ENCODE results near the gene IL31RA.

The IL31RA gene

DNA sequence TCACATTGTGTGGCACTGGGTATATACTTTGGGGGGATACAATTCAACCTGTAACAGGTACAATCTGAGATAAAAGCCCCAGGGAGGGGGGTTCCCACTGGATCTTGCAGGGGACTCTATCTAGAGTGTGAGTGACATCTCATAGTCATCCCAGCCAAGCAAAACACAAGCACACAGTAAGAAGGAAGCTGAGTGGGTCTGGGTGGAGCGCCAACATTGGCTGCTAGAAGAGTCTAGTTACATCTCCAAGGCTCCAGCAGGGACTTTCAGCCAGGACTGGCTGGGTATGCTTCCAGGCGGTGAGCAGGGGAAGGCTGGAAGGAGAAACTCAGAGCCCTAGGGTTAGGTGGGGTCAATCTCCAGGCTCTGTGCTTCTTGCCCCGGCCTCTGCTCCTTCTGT, 53.0 kb downstream of the IL31RA start:
- no peak for DNase-seq

DNA sequence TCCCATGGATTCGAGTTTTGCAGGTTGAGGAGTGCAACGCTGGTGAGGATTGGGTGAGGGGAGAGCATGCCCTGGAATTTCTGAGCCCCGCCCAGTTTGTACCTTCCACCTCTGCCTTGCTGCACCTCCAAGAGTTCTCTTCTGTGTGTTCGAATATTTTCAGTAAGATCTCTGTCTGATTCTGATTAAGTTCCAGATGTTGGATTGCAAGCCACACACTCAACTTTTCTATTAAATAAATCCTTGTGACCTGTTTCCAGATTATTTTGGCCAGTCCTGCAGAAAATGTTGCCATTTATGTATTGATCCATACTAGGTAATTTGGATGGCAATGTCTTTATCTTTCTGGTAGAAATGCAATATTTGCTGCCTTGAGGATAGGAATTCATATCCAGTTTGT, 54.1 kb downstream of the IL31RA start:
- DNase-seq = no peak

DNA sequence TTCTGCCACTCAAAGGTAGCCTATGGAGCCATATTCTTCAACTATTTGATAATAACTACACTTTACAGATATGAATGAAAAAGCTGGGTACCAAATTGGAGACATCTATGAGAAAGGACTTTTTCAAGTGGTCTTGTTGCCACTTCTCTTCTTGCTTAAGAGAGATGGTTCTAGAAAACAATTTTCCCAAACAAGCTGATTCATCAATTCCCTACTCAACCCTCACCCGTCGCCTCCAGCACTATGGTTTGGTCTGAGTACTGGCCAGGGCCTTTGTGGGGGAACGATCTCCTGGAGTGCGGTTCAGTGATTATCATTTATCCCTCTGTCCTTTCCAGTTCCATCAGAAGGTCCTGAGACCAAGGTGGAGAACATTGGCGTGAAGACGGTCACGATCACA, 56.8 kb downstream of the IL31RA start:
- DNase-seq = no peak

DNA sequence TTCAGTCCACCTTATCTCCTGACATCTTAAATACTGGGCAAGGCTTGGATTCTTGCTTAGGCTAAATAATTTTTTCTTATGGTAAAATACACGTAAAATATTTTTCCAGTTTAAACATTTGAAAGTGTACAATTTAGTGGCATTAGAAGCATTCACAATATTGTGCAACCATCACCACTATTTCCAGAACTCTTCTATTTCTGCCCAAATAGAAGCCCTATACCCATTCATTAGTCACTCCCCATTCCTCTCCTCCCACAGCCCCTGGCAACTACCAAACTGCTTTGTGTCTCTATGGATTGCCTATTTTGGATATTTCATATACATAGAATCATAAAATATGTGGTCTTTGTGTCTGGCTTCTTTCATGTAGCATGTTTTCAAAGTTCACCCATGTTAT, 57.6 kb downstream of the IL31RA start:
- DNase-seq = no peak

DNA sequence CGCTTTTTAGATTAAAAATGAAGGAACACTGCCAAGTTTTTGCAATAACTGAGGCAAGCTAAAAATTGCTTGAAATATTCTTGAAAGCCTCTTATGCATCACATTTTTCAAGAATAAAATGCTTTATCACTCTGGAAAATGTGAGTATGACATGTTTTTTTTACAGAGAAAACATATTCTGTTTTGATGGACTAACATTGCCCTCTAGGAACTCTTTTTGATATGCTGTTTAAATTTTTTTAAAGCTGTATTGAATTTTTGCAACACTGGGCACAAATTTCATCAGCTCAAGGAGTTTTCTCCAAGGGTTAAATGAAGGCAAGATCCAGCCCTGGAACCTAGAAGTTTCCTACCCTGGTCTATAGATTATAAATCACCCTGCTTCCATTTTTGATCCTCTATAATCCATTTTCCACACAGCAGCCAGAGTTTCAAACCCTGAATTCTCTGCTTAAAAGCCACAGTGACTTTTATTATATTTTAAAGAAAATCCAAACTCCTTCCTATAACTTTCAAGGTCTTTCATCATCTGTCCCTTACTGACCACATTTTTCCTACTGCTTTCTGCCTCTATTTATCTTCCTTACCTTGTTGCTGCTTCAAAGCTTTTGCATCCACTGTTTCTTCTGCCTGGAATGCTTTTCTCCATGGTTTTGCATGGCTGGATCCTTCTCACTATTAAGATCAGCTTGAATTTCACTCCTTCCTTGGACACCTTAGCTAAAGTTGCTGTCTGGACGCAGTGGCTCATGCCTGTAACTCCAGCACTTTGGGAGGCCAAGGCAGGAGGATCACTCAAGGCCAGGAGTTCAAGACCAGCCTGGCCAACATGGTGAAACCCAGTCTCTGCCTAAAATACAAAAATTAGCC, 60.9 kb downstream of the IL31RA start:
- no peak for DNase-seq

DNA sequence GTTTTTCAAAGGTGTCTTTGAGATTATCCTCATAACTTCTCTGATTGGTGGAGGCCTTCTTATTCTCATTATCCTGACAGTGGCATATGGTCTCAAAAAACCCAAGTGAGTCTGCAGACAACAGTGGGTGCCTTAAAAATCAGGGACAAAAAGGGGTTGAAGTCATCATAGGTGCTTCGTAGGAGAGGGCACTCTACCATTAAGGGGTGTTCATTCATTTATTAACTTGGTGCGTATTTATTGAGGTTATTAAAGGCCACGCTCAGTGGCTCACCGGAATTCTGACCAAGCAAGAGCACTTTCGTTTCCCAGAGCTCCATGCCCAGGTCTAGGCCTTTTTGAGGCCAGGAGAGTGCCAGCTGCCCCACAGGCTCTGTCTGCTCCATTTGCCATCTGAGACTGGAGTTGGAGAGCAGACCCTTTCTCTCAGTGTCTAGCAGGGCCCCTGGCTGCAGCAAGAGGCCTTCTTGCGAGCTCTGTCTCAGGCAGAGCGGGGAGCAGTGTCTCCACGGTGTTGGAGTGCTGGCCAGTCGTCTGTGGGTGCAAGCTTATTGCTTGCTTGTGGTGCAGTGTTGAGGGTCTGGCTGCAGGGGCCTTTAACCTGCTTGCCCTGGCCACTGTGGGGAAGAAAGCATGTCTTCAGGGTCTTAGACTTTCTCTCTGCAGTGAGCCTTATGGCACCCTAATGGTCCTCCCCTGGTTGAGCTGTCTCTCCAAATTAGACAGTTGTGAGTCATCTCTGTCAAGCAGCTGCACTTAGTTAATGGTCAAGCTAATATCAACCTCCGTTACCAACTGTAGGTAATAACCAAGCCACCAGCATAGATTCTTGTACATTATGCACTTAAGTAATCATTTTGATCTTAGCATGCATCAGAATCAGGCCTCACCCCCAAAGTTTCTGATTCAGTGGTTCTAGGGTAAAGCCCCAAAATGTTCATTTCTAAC, 62.6 kb downstream of the IL31RA start:
- no peak for DNase-seq

DNA sequence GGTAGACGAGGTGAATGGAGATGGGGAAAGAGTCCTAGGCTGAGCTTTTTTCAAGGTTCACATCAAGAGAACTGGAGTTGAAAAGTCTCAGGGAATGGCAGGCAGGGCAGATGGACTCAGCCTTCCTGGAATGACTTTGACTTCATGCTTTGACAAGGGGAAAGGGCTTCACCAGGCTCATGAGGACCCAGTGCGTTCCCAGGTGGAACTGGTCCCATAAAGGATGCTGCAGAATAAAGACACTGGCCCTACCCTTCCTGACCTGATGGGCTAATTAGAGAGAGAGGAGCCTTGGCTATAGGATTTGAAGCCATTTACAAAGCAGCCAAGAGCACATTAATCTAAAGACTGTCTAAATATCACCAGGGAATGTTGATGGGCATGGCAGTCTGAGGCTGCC, 63.8 kb downstream of the IL31RA start:
- DNase-seq = no peak

DNA sequence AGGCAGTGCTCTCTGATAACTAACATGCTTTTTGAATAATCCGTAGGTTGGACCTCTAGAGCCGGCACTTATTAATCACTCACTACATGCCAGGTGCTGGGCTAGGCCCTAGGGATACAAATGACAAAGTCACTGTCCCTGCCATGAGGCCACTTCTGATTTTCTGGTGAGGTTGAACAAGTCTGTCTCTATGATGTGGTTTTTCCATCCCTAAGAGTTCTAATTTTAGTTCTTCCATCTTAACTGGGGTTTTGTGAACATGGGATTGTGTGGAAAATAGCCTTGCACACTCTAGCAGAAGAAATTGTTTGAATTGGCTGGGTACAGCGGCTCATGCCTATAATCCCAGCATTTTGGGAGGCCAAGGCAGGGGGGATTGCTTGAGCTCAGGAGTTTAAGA, 64.6 kb downstream of the IL31RA start:
- DNase-seq = no peak

DNA sequence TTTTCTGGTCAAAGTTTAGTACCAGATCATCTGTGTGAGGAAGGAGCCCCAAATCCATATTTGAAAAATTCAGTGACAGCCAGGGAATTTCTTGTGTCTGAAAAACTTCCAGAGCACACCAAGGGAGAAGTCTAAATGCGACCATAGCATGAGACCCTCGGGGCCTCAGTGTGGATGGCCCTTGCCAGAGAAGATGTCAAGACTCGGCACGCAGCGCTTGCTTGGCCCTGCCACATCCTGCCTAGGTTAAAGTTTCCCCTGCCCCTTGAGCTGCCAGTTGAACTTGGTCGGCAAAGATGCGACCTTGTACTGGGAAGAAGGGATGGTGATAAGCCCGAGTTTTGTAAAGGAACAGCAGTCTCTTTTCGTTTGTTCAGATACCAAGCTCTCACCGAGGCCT, 65.8 kb downstream of the IL31RA start:
- DNase-seq = no peak

DNA sequence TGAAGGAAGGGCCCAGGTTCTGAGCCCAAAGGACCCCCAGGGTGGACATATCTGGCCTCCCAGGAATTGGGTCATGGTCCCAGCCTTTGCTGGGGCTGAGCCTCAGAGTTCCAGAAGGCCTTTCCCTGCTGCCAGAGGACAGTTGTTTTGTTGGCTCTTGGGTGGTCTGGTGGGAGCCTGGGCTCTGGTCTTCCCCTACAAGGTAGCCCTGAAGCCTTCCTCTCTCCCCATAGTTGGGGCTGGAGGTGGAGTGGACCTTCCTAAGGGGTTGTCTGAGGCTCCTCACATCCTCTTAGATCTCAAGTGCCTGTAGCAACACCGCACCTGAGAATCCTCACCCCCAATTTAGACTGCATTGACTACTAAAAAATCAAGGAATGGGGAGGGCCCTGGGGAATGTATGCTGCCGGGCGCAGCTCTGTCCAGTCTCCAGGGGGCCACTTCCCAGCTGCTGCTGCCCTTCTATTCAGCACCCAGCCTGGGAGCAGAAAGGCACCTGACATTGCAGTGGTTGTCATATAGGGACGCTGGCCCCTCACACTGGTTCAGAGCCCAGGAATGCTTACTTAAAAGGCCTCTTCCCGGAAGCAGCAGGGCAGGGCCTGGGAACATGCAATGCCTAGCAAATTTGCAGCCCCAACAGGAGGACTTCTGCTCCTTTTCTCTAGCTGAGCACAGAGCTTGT, 66.4 kb downstream of the IL31RA start:
- DNase-seq = no peak

DNA sequence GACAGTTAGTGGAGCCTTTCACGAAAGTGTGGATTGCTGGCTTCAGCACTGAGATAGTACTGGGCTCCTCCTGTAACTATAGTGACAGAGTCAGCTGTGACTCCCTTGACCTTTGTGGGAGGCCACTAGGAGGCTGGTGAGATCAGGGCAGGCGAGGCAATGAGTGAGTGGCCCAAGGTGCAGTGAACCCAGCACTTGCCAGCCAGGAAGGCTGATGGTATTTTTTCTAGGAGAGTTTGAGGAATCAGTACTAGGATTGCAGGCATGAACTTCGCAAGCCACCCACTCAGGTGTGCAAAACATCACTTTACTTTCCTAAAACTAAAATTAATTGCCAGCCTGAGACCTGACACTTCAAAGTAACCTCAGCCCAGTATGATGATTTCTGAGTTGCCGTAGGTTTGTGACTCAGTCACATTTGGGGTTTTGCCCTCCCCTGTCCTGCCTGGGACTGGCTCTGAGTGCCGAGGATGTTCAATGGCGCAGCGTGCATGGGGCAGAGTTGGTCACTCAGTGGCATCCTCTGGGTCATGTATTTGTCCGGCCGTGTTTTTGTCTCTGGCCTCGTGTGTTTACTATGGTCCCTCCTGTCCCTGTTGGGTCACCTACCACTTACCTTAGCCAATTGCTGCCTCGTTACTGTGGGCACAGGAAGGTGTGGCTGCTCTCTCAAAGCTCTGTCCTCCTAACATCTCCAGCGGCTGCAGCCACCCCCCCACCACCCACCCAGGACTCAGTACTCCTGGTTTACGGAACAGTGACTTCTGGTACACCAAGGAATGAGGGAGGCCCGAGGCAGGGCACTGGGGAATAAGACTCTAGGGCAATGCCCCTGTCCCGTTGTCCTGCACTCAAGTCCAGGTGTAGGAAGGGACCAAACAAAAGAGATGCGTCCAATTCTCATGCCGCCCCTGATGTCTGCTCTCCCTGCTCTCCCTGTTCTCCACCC, 67.2 kb downstream of the IL31RA start:
- peak; percentile 35 for DNase-seq

DNA sequence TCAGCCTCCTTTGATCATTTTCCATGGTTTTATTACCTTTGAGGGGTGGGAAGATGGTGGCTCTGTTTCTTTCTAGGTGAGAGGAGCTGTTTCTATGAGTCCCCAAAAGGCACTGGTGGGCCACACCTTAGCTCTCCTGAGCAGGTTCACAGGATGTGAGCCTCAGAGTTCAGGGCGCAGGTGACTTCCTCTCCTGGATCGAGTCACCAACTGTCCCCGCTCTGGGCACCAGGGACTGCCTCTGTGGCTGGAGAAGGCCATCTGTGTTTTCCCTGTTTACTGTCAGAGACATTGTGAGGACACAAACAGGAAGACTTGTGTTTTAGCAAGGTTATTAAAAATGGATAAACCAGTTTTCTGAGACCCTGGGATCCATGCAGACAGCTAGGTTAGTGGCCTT, 68.5 kb downstream of the IL31RA start:
- DNase-seq = no peak

DNA sequence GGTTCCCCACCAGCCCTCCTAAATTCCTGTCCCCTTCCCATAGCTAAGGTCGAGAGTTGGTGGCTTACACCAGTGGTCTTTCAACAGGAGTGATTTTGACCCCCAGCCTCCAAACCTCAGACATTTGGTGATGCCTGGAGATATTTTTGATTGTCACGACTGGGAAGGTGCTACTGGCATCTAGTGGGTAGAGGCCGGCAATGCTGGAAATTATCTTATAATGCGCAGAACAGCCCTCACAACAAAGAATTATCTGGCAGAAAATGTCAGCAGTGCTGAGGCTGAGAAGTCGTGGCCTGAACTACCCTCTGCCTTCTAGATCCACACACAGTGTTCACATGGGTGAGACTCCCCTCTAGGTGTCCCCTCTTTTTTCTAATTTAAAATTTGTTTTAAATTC, 69.6 kb downstream of the IL31RA start:
- DNase-seq = no peak

DNA sequence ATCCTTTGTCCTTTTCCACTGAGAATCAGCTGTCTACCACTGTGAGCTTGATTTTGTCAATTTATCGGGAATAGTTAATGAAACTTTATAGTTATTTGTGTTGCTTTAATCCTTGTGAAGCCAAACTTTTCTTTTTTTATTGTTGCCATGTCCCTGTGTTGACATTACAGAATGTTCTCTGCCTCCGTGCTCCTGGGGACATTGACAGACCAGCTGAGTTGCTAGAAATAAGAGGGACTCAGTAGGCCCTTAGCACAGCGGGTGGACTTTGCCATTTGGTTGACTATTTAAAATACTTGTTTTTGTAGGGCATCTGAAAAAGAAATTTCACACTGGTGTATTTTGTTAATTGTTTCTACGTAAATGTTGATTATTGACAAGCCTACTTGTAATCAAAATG, 70.5 kb downstream of the IL31RA start:
- DNase-seq = no peak

DNA sequence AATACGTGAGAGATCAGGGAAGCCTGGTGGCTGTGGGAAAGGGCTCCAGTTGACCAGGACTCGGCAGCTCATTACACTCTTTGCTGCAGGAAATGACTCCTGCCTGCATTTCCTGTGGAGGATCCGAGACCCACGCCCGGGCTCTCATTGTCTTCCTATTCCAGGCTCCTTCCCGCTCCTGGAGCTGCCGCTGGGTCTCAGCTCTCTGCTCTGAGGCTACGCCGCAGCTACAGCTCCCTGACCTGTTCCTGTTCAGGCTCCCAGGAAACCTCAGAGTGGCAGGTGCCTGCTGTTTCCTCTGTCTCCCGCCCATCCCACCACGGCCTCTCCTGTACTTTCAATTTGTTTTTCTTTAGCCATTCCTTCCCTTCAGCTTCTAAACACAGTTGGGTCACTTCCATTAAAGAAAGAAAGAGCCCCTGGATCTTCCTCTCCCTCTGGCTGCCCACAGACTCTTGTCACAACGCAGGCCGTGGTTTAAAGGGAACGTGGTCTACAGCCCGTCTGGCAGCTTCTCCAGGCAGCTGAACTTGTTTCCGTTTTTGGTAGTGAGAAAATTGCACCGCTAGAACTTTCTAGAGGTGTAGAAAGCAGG, 72.1 kb downstream of the IL31RA start:
- DNase-seq = peak; percentile 63

DNA sequence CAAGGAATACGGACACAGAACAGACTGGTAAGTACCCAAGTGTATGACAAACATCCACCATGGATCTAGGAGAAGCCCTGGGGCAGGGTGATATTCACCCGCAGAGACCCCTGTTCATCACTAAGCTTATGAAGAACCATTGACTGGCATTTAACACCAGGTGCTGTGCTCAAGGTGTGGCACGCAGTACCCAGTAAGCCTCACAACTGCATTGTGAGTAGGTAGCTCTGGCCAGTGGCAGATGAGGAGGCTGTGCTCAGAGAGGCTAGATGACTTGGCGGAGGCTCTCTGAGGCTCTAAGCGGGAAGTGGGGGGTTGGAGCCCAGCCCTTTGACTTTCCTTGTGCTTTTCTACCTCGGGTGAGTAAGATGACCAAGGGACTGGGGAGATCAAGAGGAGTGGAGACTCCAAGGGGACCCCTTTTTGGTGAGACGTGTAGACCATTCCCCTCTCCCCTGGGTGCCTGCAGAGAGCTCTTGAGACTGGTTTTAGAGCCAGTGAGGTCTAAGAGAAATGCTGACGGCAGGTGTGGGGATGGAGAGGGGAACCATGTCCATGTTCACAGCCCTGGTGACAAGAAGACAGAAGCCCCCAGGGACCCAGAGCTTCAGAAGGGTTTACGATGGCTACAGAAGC, 72.8 kb downstream of the IL31RA start:
- no peak for DNase-seq

DNA sequence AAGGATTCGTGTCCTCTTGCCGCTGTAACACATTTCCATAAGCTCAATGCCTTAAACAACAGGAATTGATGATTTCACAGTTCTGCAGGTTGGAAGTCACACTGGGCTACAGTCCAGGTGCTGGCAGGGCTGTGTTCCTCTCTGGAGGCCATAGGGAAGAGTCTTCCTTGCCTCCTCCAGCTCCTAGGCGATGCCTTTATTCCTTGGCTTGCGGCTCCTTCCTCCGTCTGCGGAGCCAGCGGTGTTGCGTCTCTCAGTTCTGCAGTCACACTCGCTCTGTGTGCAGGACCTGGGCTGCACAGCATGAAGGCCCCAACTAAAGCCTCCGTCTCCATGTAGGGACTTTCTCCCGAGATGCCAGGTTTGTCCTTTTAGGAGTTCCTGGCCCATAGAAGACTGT, 73.6 kb downstream of the IL31RA start:
- DNase-seq = no peak

DNA sequence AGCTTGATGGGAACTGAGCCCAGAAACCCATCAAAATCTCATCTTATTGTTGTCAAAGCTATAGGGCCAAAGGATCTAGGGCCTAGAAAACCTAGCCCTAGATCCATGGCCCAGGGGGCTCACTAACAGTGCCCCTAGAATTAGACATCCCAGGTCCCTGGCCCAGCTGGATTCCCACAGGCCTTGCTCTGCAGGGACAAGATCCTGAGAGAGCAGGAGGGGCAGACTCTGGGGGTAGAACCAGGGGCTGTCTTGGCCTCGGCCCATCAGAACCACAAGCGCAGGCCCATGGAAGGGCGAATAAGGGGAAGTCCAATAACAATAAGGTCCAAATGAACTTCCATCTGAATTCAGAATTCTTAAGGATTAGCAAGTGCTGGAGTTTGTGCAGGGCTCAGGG, 74.0 kb downstream of the IL31RA start:
- no peak for DNase-seq

DNA sequence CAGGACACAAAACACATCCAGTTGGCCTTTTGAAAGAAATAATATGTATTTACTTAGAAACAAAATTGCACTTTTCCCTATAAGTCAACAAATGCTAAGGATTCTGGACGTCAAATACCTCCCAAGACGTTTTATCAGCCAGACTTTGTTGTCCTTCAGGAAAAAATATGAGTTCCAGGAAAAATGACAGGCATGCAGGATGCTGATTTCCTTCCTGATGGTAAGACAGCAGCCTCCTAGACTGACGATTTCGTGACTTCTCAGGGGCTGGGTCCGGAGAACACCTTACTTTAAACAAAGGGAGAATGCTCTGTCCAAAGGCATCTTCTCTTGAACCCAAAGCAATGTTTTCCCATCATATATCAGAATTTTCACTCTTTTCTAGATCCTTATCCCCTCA, 74.6 kb downstream of the IL31RA start:
- no peak for DNase-seq

DNA sequence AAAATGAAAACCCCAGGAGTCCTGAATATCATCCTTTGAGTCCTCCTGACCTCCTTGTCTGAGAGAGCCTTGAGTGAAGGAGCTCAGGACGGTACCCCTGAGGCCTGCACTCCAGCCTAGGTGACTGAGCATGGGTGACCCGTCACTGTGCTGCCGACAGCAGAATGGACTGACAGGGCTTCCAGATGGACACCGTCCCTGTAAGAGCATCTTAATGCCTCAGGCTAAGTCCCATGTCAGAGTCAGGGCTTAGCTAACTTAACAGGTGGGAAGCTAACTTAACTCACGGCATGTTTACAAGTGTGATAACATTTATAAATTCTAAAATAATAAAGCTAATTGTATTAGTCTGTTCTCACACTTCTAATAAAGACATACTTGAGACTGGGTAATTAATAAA, 75.3 kb downstream of the IL31RA start:
- DNase-seq = no peak

All from RPMI8226 (cell line).